ENCODE data around the gene CPN2. TPM values are rescaled to one million over a fixed set of nuclear protein-coding genes. Genes with fewer than 3 reads are reported as not detected.

CPN2 gene
- total and polyA plus RNA-seq, 2 of the 8 experiments (the other 6 are each of a cell fraction or from before 2014, with no cell fraction given) = 0.03 TPM; not detected in 1

DNA sequence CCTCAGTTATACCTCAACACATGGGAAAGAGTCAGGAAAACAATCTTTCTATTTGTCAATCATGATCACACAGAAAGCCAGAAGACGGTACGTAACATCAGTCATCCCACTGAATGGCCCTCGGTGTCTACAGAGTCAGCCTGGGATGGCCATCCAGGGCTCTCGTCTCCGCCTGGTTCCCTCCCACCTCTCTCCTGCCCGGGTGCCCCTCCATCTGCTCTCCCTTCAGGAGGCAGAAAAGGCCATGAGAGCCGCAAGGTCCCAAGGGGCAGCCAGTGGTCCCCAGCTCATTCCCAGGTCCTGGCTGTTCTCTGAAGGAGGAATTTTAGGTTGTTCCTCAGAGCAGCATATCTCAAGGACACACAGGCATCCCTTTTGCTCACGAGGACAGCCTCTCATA, 22.8 kb upstream of the CPN2 start:
- FAIRE-seq = no peak
- ChIA-PET CTCF (ENCODE audit: partially characterized antibody) (interaction anchor here (1.0 kb wide), 1 partner anchor 14 kb away, joined by 4 read pairs; no protein-coding TSS in a partner anchor), POLR2A (ENCODE audit: partially characterized antibody) (interaction anchor here (1.0 kb wide), 1 partner anchor 130 kb away, joined by 4 read pairs; no protein-coding TSS in a partner anchor)
- no peak overlapping the region for H2AK5ac ChIP-seq (ENCODE audit: low read depth, low read length)
- H4K91ac ChIP-seq (replicated peaks; ENCODE audit: insufficient read length, low read length) = no peak overlapping the region
- no peaks in the 10 kb centered on the region for H3K36me3 ChIP-seq (ENCODE audit: control insufficient read depth in 2 of 4, insufficient read depth in 4 of 4, low read length in 3 of 4)
- no peak overlapping the region for H3K27ac ChIP-seq (ENCODE audit: low read depth, low read length)
- no peak overlapping the region for H2AFZ ChIP-seq (ENCODE audit: low read length)
- H4K5ac ChIP-seq (ENCODE audit: insufficient read length, low read depth, low read length) = no peak overlapping the region
- no peak overlapping the region for H3K18ac ChIP-seq (ENCODE audit: extremely low read depth, low read length)
- no peak overlapping the region for H3K4ac ChIP-seq (replicated peaks; ENCODE audit: insufficient read length, low read depth, low read length)
- H3K23me2 ChIP-seq (ENCODE audit: low read depth, low read length) = peaks cover 2% of the 10 kb centered on the region; the same call in 1 of the 2 replicates
- H2BK12ac ChIP-seq (ENCODE audit: low read depth, low read length) = no peak overlapping the region
- H3K79me1 ChIP-seq (ENCODE audit: low read depth, low read length) = no peaks in the 10 kb centered on the region
- H3K56ac ChIP-seq (replicated peaks; ENCODE audit: insufficient read length, low read depth, low read length) = no peak overlapping the region
- no peak overlapping the region for H4K8ac ChIP-seq (ENCODE audit: extremely low read depth, insufficient read depth, low read length)
- no peak overlapping the region for H3K4me3 ChIP-seq (ENCODE audit: extremely low read depth in 1 of 4, insufficient read depth in 2 of 4, low read depth in 3 of 4, low read length in 4 of 4)
- H3K14ac ChIP-seq (ENCODE audit: insufficient read length) = no peak overlapping the region
- H2BK20ac ChIP-seq (ENCODE audit: low read length) = no peak overlapping the region
- H3K23ac ChIP-seq (ENCODE audit: insufficient read length) = no peak overlapping the region
- peak overlapping the region; percentile 18 for H2BK120ac ChIP-seq (replicated peaks; ENCODE audit: low read depth, low read length)
- no peak for DNase-seq (ENCODE audit: low read depth in 1 of 2, low spot score in 2 of 2)
- H2BK5ac ChIP-seq (ENCODE audit: low read depth, low read length) = no peak overlapping the region
- no peaks in the 10 kb centered on the region for H3K9me3 ChIP-seq (ENCODE audit: insufficient read depth in 2 of 2, low read depth in 1 of 2, low read length in 1 of 2)
- H3K9ac ChIP-seq (replicated peaks in 1 of 4; ENCODE audit: extremely low read depth in 1 of 4, low read depth in 3 of 4, low read length in 3 of 4) = no peak overlapping the region
- H3K27me3 ChIP-seq (replicated peaks in 1 of 4; ENCODE audit: control insufficient read depth in 3 of 4, extremely low read depth in 1 of 4, insufficient read depth in 3 of 4, low read length in 3 of 4) = peaks cover 0 to 5% (median 2%) of the 10 kb centered on the region in 4 experiments; a peak in 3 of 7 replicates
- H3K4me1 ChIP-seq (replicated peaks in 1 of 4; ENCODE audit: control insufficient read depth in 3 of 4, insufficient read depth in 4 of 4, low read length in 3 of 4) = peaks cover 0 to 29% (median 8%) of the 10 kb centered on the region in 4 experiments
- H3K79me2 ChIP-seq (ENCODE audit: control insufficient read depth in 1 of 2, insufficient read depth in 2 of 2, low read length in 2 of 2) = no peaks in the 10 kb centered on the region
- no peaks in the 10 kb centered on the region for H4K20me1 ChIP-seq (replicated peaks in 1 of 2; ENCODE audit: control insufficient read depth in 1 of 2, insufficient read depth in 2 of 2, low read length in 2 of 2)
- 83% methylated on average over 8 of the region's 8 CpGs; no CpG with 5 or more reads in 1 of the 2 experiments for WGBS, 2 experiments (ENCODE audit: extremely low coverage in 1 of 2, insufficient coverage in 1 of 2, insufficient read length in 1 of 2, insufficient replicate concordance in 2 of 2, low coverage in 1 of 2, low lambda C conversion rate in 2 of 2, missing lambda C conversion rate in 1 of 2)
- no peak overlapping the region for H3K4me2 ChIP-seq (ENCODE audit: insufficient read depth in 1 of 2, low read depth in 2 of 2, low read length in 2 of 2)
- H2BK15ac ChIP-seq (ENCODE audit: low read length) = no peak overlapping the region
- TF ChIP-seq CBX5 (IDR thresholded peaks at IDR 0.05; ENCODE audit: low read depth, low read length) = no peak
- no peak for TF ChIP-seq SP1 (IDR thresholded peaks at IDR 0.05; ENCODE audit: low read depth, low read length)
- TF ChIP-seq ZNF274 (IDR thresholded peaks at IDR 0.05; ENCODE audit: borderline replicate concordance, extremely low read depth, low read length) = no peak
- no peak for TF ChIP-seq RBBP5 (IDR thresholded peaks at IDR 0.05; ENCODE audit: borderline replicate concordance, low read depth, low read length)
- TF ChIP-seq ASH2L (IDR thresholded peaks at IDR 0.05; ENCODE audit: low read length) = no peak
- no peak for TF ChIP-seq TCF12 (IDR thresholded peaks at IDR 0.05; ENCODE audit: low read depth, low read length)
- TF ChIP-seq, protein P1, sequence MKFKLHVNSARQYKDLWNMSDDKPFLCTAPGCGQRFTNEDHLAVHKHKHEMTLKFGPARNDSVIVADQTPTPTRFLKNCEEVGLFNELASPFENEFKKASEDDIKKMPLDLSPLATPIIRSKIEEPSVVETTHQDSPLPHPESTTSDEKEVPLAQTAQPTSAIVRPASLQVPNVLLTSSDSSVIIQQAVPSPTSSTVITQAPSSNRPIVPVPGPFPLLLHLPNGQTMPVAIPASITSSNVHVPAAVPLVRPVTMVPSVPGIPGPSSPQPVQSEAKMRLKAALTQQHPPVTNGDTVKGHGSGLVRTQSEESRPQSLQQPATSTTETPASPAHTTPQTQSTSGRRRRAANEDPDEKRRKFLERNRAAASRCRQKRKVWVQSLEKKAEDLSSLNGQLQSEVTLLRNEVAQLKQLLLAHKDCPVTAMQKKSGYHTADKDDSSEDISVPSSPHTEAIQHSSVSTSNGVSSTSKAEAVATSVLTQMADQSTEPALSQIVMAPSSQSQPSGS (IDR thresholded peaks at IDR 0.05; ENCODE audit: low read length) = no peak
- no peak for TF ChIP-seq SIX5 (IDR thresholded peaks at IDR 0.05; ENCODE audit: low read depth, low read length)
- no peak for TF ChIP-seq POLR2A (IDR thresholded peaks at IDR 0.05; ENCODE audit: control extremely low read depth in 1 of 2, low read depth in 2 of 2, low read length in 2 of 2)
- TF ChIP-seq NANOG (IDR thresholded peaks at IDR 0.05; ENCODE audit: insufficient read depth, low read depth, low read length, poor library complexity, severe bottlenecking) = no peak
- no peak for TF ChIP-seq NRF1 (IDR thresholded peaks at IDR 0.05; ENCODE audit: low read depth, low read length)
- TF ChIP-seq CEBPB (IDR thresholded peaks at IDR 0.05; ENCODE audit: low read depth, low read length) = no peak
- TF ChIP-seq YY1 (IDR thresholded peaks at IDR 0.05; ENCODE audit: low read depth, low read length) = no peak
- TF ChIP-seq, protein P2, sequence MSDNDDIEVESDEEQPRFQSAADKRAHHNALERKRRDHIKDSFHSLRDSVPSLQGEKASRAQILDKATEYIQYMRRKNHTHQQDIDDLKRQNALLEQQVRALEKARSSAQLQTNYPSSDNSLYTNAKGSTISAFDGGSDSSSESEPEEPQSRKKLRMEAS (IDR thresholded peaks at IDR 0.05) = no peak

Data from H1 (cell line).